GM13976 (cell line): Measurements from ENCODE around the gene OS9.

Source experiments
- DNase-seq: peaks from one replicate; pipeline ENCODE4 v3.0.0; 2012; ENCODE audit warnings: low spot score
- in situ Hi-C: fragments of 300-500 bp; cut with MboI; formaldehyde crosslinking; loops from one replicate; pipeline ENCODE4 v1.12.0; 2022; ENCODE audit warnings: low sequenced_read_pairs, mixed read lengths, inconsistent platforms; ENCODE audit not compliant: unreplicated experiment
- TF ChIP-seq, protein P1 (sequence below): IDR thresholded peaks from 2 replicates; pipeline ENCODE4 v1.5.1; 2012; ENCODE audit warnings: borderline replicate concordance, mild to moderate bottlenecking; ENCODE audit not compliant: insufficient read depth; ENCODE audit errors: extremely low read depth, missing control alignments, control extremely low read depth

Gene OS9

DNA sequence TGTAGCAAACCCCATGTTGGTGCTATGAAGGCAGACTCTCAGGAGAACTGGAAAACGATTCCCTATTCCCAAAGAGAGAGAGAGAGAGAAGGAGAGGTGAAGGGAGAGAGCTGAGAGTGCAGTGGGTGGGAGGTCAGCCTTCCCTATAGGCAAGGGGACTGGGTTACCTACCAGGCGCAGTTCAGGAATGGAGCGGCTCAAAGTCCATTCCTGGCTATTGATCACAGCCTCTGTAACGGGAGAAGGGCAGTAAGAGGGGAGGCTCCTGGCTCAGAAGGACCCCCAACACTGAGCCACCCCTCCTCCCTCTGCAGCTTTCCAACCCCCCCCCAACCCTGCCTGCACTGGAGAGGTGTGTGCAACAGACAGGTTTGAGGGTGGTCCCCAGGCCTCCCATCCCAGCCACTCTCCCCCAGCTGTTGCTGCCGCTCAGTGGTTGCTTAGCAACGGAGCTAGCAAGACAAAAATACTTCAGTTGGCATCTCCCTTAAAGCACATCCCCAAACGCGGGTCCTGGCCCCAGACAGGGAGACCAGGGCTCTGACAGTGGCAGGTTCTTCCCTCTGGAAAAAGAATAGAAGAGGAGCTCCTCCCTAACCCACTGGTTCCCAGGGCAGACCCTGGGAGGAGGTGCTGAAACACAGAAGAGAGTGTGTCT is 41.4 kb downstream of the OS9 start:
- TF ChIP-seq, protein P1, sequence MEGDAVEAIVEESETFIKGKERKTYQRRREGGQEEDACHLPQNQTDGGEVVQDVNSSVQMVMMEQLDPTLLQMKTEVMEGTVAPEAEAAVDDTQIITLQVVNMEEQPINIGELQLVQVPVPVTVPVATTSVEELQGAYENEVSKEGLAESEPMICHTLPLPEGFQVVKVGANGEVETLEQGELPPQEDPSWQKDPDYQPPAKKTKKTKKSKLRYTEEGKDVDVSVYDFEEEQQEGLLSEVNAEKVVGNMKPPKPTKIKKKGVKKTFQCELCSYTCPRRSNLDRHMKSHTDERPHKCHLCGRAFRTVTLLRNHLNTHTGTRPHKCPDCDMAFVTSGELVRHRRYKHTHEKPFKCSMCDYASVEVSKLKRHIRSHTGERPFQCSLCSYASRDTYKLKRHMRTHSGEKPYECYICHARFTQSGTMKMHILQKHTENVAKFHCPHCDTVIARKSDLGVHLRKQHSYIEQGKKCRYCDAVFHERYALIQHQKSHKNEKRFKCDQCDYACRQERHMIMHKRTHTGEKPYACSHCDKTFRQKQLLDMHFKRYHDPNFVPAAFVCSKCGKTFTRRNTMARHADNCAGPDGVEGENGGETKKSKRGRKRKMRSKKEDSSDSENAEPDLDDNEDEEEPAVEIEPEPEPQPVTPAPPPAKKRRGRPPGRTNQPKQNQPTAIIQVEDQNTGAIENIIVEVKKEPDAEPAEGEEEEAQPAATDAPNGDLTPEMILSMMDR = no peak
- in situ Hi-C loops = no loop called here
- DNase-seq = no peak

DNA sequence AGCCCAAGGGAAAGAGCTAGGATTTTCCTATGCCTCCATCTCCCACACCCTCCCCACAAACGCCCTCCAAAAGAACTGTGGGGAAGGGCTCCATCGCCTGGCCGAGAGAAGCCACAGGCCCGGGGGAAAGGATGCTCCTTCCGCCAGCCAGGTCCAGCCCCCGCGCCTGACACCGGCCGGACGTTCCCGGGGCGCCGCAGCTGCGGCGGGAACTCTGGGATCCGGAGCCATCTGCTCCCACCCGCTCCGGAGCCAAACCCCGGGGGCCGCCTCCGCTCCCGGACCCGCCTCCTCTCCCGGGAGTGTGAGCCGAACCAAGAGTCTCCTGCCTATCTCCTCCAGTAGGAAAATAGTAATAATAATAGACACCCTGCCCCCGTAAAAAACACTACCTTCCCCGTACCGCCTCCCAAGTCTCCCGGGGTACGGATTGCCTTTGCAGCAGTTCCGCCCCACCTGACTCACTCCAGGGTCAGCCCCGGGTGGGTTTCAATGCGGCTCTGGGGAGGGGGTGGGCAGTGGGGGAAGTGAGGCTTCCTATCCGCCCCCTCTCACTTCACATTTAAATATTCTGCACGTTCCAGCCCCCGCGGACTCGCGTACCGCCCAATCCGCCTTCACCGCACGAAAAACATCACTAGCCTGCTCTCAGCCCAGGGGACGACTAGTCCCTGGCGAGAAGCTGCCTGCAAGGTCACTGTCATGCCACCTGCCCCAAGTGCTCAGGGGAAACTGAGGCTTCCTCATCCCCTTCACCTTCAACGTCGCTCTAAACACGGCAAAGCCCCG is 42.2 kb downstream of the OS9 start:
- in situ Hi-C loops = no loop called here
- TF ChIP-seq, protein P1 = no peak
- DNase-seq = no peak

DNA sequence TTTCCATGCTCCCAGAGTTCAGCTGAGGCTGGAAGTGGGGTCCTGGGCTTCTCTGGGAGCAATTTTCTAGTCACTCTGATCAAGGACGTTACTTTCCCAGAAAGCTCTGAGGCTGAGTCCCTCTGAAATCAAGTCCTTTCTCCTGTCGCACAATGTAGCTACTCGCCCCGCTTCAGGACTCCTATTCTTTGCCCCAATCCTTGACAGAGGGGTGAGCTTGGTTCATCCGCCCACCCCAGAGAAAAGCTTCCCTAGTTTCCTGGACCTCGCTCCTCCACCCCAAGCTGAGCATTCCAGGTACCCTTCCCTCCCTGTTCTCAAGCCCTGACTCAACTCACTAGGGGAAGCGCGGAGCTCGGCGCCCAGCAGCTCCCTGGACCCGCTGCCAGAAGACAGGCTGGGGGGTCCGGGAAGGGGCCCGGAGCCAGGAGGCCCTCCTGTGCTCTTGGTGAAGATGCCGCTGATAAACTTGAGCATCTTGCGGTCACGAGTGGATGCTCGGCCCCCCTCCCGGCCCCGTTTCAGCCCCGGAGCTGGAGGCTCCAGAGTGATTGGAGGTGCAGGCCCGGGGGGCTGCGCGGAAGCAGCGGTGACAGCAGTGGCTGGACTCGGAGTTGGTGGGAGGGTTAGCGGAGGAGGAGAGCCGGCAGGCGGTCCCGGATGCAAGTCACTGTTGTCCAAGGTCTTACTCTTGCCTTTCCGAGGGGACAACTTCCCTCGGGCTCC is 43.0 kb downstream of the OS9 start:
- TF ChIP-seq, protein P1 = no peak
- DNase-seq = no peak
- in situ Hi-C loops = no loop called here

DNA sequence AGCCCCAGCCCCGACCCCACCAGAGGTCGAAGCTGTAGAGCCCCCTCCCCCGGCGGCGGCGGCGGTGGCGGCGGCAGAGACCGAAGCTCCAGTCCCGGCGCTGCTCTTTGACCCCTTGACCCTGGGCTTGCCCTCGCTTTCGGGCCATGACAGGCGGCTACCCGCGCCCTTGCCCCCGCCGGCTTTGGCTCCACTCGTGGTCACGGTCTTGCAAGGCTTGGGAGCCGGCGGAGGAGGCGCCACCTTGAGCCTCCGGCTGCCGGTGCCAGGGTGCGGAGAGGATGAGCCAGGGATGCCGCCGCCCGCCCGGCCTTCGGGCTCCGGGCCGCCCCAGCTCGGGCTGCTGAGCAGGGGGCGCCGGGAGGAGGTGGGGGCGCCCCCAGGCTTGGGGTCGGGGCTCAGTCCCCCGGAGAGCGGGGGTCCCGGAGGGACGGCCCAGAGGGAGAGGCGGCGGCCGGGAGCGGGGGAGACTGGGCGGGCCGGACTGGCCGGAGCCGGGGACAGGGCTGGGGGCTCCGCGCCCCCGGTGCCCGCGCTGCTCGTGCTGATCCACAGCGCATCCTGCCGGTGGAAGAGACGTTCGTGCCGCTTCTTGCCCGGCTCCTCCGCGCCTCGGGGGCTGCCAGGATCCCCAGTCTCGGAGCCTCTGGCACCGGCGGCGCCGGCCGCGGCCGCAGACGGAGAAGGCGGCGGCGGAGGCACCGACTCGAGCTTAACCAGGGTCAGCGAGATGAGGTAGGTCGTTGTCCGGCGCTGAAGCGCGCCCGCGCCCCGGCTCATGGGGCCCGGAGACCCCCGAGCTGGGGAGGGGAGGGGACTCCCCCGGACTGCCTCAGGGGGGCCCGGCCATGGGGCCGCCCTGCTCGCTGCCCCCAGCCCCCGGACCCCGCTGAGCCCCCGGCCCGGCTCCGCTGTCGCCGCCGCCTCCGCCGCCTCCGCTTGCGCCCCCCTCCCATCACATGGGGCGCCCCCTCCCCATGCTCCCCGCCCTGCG is 43.8 kb downstream of the OS9 start:
- no peak for DNase-seq
- TF ChIP-seq, protein P1 = no peak
- in situ Hi-C loops = no loop called here

DNA sequence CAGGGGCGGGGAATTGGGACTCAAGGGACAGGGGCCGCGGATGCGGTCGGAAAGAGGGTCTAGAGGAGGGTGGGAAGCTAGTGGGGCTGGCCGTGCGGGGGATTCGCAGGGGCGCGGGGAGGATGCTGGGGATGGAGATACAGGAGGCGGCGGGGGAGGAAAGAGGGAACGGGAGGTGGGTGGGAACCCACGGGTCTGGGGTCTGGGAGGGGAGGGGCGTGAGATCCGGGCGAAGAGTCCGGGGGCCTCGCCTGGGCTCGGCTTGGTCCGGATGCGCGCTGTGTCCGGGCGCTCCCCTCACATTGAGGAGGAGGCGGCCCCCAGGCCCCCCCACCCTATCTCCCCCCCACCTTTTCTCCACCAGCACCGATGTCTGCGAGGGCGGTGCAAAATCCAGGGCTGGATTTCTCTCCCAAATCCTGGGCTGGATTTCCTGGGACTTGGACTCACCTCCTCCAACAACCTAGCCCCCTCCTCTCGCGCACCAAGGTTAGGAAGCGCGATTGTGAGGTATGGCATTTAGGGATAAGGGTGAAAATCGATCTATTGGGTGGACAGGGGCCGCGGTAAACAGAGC is 44.8 kb downstream of the OS9 start, which contains the start of gene AGAP2:
AGAP2 (minus strand) TSS at position 82 of the 577 bp plus-strand sequence. CDS start 496 bp downstream, outside the sequence.
- in situ Hi-C loops = no loop called here
- DNase-seq = no peak
- TF ChIP-seq, protein P1 = no peak
